Measurements from ENCODE around the gene WDFY4. TPM values are rescaled to one million over a fixed set of nuclear protein-coding genes. Genes with fewer than 3 reads are reported as not detected.

WDFY4 gene
- total RNA-seq, 1 experiment from 2014 or later = 0.22 TPM

DNA sequence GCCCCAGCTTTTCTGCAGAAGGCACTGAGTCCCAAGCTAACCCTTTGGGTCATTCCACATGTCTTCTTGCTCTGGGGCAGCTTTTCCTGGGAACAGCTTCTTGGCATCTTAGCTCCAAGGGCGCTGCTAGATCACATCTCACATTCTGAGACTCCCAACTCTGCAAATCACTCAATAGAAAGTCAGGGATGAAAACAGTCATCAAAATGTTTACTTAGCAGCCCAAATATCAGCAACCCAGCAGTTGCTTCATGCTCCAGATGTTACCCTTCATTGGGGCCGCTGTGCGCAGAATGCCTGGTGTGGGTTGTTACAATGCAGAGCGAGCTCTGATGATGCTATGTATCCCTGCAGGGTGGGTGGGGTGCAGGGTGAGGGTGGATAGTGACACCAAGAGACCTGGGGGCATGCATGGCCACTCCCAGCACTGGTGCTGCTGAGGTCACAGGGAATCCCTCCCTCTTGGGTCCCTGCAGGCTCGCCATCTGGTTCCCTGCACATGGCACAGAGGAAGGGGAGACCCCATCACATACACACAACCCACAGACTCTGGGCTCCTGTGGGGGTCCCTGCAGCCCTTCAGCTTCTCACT lies 19.0 kb downstream of the WDFY4 start:
- POLR2A ChIA-PET = no interaction called here
- Histone ChIP-seq H3K4me3 (replicated peaks in 1 of 2; ENCODE audit: low read depth in 1 of 2, low read length in 2 of 2) (no peak overlapping the region), H3K79me2 (ENCODE audit: insufficient read depth, low read length) (no peaks in the 10 kb centered on the region), H3K9me2 (ENCODE audit: insufficient read depth) (no peaks in the 10 kb centered on the region), H3K36me3 (ENCODE audit: control insufficient read depth in 1 of 2, insufficient read depth in 2 of 2, low read length in 2 of 2) (no peaks in the 10 kb centered on the region), H3K4me1 (ENCODE audit: control insufficient read depth in 1 of 2, insufficient read depth in 2 of 2, low read length in 2 of 2) (no peaks in the 10 kb centered on the region), H3K4me2 (ENCODE audit: low read length) (no peak overlapping the region), H3K9ac (ENCODE audit: low read length) (no peak overlapping the region), H3K27ac (ENCODE audit: low read depth, low read length) (no peak overlapping the region), H3K27me3 (ENCODE audit: insufficient read depth, low read length) (peaks cover 66% of the 10 kb centered on the region), H2AFZ (ENCODE audit: low read depth, low read length, poor library complexity, severe bottlenecking) (no peak overlapping the region), H3K9me3 (ENCODE audit: control insufficient read depth in 1 of 2, insufficient read depth in 1 of 2, low read depth in 1 of 2, low read length in 2 of 2) (no peaks in the 10 kb centered on the region), H4K20me1 (ENCODE audit: insufficient read depth) (no peaks in the 10 kb centered on the region)
- BruUV-seq (replicated peaks) = no TSS peak
- intact Hi-C loops (cut with micrococcal nuclease) = no loop called here
- TF ChIP-seq POLR2A (IDR thresholded peaks at IDR 0.05; ENCODE audit: borderline replicate concordance, extremely low read depth, insufficient read depth, insufficient read length) = no peak
- TF ChIP-seq POLR2AphosphoS5 (IDR thresholded peaks at IDR 0.05; ENCODE audit: low read depth, low read length) = no peak
- no peak for TF ChIP-seq ATF3 (IDR thresholded peaks at IDR 0.05)
- no peak for TF ChIP-seq EGR1 (IDR thresholded peaks at IDR 0.05; ENCODE audit: low read depth)
- TF ChIP-seq ZBTB33 (IDR thresholded peaks at IDR 0.05; ENCODE audit: extremely low read depth, insufficient replicate concordance, low read length) = no peak
- TF ChIP-seq CBX3 (IDR thresholded peaks at IDR 0.05; ENCODE audit: low read depth) = no peak
- no peak for TF ChIP-seq SP1 (IDR thresholded peaks at IDR 0.05; ENCODE audit: low read depth)
- TF ChIP-seq, protein P1, sequence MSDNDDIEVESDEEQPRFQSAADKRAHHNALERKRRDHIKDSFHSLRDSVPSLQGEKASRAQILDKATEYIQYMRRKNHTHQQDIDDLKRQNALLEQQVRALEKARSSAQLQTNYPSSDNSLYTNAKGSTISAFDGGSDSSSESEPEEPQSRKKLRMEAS (IDR thresholded peaks at IDR 0.05) = no peak
- TF ChIP-seq JUND (IDR thresholded peaks at IDR 0.05) = no peak
- no peak for TF ChIP-seq TCF7L2 (IDR thresholded peaks at IDR 0.05; ENCODE audit: borderline replicate concordance, extremely low read depth, insufficient read depth, insufficient read length)
- no peak for TF ChIP-seq EZH2phosphoT487 (IDR thresholded peaks at IDR 0.05; ENCODE audit: borderline replicate concordance)
- no peak for TF ChIP-seq FOSL1 (IDR thresholded peaks at IDR 0.05; ENCODE audit: low read depth)
- no peak for TF ChIP-seq ZFX (IDR thresholded peaks at IDR 0.05)
- no peak for TF ChIP-seq YY1 (IDR thresholded peaks at IDR 0.05; ENCODE audit: extremely low read depth, insufficient replicate concordance, low read depth, low read length)
- no peak for TF ChIP-seq REST (IDR thresholded peaks at IDR 0.05; ENCODE audit: low read depth)
- TF ChIP-seq RAD21 (IDR thresholded peaks at IDR 0.05; ENCODE audit: low read depth) = no peak
- ATAC-seq (no peak), DNase-seq (ENCODE audit: low read depth, low spot score) (no peak)
- RAD21 ChIA-PET (ENCODE audit: low non-redundant PET in 1 of 2, low total read pairs in 2 of 2, uncharacterized antibody in 2 of 2, unreplicated experiment in 2 of 2) = no interaction called here
- CTCF ChIA-PET = no interaction called here
